Peyer's patch (tissue), 4 donors: ENCODE data around the gene CD247.

Experiments
- CTCF ChIP-seq, 6 experiments: fragments of 450-650 bp in 4 of 6; fragments of 200-600 bp in 2 of 6; sonication (generic) in 1 of 6; IDR thresholded peaks; one replicate each; pipeline ENCODE4 v1.5.1; 2017 to 2019; ENCODE audit warnings: antibody characterized with exemption in 6 of 6, mild to moderate bottlenecking in 3 of 6, moderate library complexity in 1 of 6
- POLR2A ChIP-seq, 2 donors: fragments of 450-650 bp; IDR thresholded peaks; one replicate each; pipeline ENCODE4 v1.5.1; 2017; ENCODE audit warnings: antibody characterized with exemption in 2 of 2, mild to moderate bottlenecking in 2 of 2, moderate library complexity in 2 of 2

- no peak for TF ChIP-seq CTCF (IDR thresholded peaks at IDR 0.05)
- TF ChIP-seq POLR2A (IDR thresholded peaks at IDR 0.05) = no peak
These were observed 26.5 kb downstream of the CD247 start for GRCh38 chr1:167491586-167492461.
